AML-193 (cell line): ENCODE measurements around the gene A2M.

Source experiments
- DNase-seq, 2 experiments: peaks; one replicate each; lab custom pipeline; 2025; lab: John Stamatoyannopoulos, UW

Gene A2M

DNA sequence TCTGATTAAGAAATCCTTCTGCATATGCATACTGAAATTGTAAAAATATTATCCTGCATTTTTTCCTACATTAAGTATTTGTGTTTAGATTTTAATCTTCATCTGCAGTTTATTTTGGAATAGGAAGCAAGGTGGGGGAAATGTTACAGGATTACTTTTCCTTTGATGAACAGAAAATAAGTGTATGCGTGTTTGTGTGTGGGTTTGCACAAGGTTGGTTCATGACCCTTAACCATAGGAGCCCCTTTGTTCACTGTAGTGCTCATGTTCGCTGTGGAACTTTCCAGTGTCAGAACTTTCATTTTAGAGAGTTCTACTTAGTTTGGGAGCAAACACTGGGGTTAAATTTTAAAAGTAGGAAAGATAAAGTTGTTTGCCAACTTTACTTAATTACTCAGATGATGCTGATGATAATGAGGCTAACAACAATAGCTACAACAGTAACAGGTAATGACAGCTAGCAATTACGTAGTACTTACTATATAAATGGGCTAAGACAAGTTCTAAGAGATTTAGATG, 6.4 kb upstream of the A2M start:
- no peak for DNase-seq

DNA sequence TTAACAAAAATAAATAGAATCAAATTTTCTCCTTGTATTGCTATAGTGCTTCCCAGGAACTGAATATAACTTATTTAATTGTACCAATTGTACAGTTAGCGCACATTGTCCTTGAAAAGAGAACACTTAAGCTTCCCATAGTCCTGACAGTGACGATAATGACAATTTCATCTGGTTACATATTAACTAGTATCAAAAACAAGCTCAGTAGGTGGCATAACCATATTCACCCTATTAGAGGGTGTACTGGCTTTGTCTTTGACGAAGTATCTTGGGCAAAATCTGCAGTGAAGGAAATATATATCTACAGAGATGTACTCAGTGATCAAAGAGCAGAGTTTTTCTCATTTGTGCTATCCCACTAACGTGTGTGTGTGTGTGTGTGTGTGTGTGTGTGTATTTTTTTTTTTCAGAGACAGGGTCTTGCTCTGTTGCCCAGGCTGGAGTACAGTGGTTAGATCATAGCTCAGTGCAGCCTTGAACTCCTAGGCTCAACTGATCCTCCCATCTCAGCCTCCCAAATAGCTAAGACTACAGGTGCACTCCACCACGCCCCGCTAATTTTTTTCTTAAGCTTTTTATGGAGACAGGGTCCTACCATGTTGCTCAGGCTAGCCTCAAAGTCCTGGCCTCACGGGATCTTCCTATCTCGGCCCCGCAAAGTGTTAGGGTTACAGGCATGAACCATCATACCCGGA, 4.9 kb upstream of the A2M start:
- no peak for DNase-seq

DNA sequence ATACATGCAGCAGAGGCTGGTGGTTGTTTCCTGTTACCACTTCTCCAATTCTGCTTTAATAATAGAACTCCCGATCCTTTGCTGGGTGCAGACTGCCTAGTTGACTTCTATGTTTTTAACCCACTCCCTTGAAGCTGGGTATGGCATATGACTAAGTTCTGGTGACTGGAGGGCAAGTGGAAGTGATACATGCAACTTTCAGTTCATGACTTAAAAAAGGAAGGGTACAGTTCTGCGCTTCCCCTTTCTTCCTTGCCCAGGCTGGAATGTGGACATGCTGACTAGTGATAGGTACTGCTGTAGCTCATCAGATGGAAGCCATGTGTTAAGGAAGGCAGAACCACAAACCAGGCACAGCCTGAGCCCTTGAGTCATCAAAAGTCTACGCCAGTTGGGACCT, 2.4 kb upstream of the A2M start:
- DNase-seq, result peak; percentile 85 to 92

DNA sequence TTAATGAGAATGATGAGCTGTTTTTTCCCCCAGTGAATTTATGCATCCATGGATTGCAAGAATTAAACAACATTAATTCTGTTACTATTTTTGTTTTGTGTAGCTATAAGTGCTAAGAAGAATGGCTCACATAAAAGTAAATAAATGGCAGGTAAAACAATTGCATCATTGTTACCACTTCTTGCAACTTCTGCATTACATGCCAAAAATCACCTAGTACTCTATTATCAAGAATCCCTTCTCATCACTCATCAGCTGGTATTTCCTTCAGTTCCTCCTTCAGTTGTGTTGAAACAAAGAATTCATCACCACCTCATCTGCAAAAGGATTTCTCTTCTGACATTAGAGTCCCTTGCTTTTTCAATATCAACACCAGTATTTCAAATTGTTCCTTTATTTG, 773 bp downstream of the A2M start:
- DNase-seq, result no peak

DNA sequence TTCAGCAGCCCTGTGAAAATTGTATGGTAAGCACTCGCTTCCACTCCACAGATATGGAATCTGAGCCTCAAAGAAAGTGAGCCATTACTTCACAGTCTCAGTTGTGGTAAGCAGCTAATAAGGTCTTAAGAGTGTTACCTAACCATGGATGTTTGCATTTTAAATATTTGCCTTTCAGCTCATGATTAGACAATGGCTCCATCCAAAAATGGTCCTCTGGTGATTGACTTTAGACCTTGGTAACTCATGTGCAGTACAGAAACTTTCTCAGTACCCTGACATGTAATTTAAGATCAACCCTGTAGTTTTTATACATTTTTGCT, 1.8 kb downstream of the A2M start:
- no peak for DNase-seq

DNA sequence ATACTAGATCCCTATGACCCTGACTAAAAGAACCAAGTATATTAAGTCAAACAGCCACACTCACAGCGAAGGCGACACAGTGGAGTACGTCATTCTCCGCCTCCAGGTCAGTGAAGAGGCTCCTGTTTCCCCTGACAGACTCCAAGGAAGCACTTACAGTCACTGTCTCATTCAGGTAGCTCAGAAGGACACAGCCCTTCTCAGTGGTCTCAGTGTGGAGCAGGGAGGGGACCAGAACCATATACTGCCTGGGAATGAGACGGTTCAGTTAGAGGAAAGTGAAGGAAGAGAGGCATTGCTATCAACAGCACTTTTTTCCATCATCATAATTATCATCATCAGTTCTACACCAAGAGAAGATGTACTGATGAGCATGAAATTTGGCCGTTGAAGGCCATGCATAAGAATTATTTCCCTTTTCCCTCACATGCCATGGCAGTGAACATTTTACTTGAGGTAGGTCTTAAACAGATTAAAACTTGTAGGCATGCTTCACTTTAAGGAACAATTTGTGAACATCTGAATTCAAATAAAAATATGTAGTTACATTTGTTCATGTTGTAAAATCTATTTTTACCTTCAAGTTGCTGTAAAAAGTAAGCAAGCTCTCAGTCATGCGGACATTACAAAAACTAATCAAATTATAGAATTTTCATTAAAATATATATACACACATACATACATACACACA, 2.3 kb downstream of the A2M start:
- no peak for DNase-seq

DNA sequence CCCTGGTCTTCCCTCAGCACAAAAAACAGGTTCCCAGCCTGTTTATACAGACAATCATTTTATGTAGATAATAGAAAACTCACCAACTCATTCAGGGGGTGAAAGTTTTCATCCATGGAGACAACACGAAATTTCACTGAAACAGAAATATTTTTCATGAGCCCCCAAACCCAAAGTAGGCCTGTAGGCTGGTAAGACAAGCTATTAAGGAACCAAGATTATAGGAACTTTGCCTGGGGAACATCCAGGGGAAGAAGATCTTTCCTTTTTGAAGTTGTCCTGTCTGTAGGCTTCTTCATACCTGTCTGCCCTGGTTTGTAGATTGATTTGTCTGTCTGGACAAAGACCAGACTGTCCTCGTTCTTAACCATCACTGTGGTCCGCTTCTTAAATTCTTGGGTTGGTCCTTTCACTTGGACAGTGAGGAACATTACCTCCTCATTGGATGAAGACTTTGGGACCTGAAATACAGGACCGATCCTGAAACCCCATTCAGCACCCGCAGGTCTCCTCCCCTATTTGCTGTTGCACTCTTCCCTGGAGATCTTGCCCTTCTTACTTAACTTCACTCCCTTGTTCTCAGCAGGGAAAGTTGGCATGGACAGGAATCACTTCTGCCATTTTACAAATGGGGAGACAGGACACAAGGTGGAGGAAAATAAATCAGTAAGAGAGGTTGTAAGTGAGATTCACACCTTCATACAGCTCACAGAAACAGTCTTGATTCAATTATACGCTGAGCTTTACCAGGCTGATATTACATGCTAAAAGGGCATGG, 3.5 kb downstream of the A2M start:
- DNase-seq, result no peak

DNA sequence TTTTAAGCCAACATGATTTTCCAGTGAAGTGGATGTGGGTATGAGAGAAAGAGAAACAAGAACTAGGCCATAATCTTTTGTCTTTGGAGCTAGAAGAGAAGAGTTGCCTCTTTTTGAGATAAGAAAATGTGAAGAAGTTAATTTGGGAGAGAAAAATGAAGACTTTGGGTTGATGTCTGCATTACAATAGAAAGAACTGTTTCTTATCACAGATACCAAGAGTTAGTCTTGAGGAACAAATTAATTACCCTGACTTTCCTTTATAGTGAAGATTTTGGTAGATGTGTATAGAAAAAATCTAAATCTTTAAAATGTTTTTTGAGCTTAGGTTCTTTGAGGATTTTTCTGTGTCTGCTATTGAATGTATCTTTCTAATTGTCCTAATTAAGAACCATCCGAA, 4.2 kb downstream of the A2M start:
- no peak for DNase-seq

DNA sequence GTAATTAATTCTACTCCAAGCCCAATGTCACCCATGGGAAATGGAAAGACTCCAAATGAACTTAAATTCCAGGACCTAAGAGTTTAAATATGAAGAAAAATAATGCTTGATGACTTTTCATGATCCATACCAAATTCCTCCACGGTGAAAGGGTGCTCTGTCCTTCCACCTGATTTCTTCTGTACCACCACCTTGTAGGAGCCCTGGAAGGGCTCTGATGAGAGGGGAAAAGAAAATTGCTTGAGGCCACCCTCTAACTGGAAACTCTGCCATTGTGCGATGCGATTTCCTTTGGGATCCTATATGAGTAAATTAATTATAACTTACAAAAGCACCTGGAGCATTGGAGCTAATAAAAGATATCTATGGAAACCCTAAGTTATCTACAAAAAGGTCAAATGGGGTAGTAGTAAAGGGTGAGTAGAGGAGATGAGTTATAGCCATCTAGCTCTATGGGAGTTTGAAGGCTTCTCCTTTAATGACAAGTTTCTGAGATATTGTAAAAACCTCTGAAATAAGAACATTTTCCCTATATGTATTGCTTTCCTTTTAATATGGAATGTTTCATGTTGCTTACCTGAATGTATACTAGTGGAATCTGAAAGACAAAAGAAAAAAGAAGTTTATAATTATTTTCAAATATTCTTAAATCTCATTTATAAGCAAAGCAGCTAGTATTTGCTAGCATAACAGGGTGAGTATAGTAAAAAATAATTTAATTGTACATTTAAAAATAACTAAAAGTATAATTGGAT, 5.8 kb downstream of the A2M start:
- DNase-seq, result no peak

DNA sequence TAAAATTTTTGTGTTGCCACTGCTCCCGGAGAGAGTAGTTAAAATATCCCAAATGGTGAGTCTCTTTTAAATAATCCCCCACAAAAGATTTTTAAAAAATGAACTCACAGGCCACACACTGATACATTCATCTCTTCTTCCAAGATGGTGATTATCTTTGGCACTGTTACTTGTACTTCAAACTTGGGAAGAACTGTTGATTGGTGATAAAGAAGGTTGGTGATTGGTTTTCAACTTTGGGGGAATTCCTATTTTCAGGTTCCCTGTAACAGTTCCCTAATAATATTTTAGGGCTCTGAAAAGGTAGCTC, 6.6 kb downstream of the A2M start:
- no peak for DNase-seq

DNA sequence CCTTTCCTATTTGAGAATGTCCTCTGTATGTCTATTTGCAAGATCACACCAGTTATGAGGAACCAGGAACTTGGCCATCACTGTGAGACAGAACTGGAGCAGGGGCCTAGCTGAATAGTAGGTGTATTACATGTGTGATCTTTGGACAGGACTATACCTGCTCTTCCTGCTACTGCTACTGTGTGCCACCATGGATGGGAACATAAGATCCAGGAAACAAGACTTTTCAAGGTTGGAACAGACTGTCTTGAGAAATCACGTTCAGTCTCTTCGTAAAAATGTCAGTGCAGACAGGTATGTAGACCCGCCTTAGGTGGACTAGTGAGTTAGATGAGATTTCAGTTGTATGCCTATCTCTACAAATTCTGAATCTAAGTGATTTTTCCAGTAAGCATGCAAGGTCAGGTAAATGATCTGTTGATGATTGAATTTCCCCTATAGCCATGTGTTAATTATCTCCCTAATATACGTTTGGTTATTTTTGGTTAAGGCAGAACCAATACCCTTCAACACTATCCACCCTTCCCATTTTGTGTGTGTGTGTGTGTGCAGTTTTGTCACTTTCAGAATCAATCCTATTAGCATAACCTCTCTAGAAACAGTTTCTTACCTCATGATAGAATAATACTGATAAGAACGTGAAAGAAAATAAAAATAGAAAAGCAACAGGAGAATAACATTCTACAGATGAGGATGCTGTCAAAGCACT, 7.1 kb downstream of the A2M start:
- no peak for DNase-seq

DNA sequence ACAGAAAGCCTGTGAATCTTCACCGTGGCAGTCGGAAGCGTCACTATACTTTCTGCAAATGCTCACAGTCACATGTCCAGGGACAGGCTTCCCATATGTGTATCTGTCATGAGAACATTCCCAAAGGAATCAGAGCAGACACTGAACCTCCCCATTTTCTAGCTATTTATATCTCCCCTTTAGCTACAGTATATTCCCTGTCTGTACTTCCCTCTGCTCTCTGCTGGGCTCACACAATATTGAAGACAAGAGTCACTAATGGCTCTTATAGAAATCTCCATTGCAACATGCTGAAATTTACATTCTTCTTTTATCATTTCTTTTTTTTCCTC, 8.2 kb downstream of the A2M start:
- DNase-seq, result no peak

DNA sequence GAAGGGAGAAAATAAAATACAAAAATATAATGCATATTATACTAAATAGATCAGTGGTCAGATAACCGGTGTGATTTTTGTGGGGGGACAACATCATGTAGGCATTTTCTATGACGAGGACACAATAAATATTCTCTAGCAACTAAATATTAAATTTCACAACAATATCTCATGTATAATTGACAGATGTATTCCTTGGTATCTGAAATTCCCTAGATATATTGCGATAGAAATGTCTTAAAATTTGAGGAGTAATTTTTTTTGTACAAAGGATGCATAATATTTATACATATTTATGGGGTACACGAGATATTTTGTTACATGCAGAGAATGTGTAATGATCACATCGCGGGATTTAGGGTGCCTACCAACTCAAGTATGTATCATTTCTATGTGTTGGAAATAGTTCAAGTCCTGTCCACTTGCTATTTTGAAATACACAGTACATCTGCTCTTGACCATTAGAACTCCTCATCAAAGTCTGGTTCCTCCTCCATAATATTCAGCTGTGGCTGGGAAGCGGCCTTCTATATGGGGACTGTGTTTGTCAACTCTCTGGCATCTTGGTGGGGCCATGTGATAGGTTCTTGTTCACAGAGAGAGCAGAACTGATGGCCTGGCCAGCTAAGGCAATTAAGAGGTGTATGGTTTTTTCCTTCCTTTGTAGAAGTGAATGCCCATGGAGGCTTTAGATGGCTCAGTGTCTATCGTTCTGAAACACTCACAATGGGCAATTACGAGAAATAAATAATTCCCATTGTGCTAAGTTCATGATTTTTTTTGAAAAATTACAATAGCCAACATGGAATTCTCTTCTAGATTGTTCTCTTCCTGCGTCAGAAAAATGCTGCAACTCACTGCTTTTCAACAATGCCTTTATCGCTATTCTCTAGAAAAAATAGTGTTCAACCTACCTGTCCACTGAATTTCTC, 8.8 kb downstream of the A2M start:
- DNase-seq, result no peak

DNA sequence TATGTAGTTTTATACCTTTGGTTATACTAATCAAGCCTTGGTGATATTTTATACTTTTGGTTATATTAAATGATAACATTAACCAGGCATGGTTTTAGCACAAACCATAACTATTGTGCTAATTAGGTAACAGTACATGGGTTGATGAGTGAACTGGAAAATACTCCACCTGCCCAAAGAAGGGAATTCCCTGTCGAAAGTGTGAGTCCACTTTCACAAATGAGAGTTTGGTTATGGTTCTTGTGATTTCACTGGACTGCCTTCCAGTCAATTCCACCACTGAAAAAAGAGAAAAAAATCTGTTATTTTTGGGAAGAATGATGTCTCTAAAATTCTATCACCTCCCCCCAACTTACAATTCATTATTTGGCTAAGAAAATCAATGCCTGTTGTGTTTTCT, 9.7 kb downstream of the A2M start:
- DNase-seq, result no peak

DNA sequence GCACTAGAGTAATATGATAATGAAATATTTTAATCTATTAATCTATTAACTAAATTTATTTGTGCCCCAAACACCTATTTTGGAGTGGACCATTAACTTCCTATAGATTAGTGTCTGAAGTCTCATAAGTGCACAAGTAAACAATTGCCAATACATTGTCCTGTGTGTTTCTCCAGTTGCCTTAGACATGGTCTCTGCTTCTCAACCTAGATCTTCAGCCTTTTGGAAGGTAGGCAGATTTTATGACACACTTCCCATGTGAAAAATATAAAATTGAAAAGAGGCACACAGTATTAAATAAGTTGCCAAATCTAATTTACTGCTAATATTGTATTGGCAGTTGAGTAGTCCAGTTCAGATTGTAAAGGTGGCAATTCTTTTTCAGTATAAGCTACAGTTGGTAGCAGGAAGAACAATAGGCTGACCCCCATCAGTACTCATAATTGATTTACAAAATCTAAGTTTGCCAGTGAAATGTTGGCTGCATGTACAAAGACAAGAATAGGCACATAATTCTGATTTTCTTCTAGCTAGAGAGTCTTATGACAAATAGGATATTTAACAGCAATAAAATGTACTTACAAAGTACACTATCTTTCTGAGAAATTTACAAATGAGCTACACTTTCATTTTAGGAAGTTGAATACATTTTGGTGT, 10.8 kb downstream of the A2M start:
- no peak for DNase-seq

DNA sequence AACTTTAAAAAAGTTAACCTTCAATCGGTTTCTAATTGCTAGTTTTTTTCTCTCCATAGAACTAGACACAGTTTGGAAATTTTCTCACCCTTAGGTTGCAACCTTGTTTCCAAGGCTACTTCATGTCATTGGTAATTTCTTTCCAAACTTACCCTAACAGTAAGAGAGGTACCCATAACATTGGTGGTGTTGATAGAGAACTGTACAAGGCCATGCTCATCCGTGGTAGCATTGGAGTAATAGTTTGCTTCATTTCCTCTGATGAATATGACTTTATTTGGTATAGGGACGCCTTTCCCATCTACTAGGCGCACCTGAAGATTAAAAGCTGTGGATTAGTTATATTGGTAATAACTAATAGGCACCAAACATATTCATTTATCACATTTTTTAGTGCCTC, 11.6 kb downstream of the A2M start:
- DNase-seq, result no peak

DNA sequence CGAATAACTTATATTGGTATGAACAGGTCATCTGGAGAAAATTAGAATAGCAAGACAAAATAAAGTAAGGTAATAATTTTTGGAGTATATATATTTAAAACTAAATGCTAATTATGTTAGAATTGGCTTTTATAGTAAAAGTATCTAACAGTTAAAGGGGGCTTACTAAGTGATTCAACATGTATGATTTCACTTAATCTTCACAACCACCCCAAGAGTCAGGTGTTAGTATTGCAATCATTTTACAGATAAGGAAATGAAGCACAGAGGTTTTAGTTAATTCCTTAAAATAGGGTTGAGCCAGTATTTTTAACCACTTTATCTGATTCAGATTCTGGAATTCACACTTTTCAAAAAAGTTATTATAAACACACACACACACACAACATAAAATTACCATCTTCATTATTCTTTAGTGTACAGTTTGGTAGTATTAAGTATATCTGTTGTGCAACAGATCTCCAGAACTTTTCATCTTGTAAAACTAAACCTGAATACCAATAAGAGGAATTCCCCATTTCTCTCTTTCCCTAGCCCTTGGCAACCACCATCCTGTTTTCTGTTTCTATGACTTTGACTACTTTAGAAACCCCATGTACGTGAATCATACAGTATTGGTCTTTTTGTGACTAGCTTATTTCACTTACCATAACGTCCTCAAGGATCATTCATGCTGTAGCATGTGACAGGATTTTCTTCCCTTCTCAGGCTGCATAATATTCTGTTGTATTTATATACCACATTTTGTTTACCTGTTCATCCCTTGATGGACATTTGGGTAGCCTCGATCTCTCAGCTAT, 12.5 kb downstream of the A2M start:
- DNase-seq, result no peak

DNA sequence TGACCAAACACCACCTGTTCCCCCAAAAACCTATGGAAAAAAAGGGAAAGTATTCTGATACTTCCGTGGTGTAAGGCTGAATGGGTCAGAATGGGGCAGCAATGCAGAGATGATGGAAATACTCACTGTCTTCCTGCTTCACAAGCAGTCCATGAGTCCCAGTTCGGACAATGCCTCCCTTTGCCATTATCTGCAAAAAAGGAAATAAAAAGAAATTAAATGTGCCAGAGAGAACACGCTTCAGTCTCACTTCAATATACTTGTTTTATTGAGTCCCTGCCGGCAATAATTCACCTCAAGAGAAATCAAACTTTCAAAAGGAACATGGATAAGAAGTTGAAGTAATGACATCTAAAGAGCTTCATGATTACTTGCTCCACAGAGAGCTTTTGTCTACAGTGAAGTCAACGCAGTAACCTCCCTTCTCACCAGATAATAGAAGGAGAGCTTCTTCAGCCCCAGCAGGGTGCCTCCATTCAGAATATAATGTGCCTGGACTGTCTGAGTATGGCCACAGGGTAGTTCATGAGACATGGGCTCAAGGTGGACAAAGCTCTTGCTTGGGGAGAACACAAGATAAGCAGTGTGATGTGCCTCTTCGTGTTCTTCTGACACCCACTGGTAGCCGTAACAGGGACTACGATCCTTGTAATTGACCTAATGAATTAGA, 14.6 kb downstream of the A2M start:
- no peak for DNase-seq

DNA sequence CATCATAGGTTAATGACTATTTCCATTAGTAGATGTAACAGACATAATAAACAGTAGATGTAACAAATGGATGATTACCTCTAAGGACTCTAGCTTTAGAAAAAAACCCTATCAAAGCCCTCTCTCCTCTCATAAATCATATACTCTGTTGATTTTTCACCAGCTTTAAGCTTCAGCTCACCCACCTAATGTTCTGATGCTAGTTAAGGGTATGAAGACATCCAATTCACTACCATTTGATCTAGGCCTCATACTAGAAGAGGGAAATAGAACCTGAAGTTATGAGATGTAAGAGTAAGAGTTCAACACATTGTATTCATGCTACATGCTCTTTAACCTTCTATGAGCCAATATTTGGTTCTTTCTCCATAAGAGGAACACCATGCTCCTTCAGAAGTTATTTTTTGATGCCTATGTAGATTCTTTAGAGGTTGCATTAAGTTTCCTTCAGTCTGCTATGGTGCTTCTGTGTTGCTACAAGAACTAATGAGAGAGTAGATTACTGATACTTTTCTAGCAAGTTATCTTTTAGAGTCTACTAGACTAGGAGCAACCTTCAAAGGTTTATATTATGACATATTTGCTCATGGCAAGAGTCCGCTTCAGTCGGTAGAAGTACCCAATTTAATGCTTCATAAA, 16.0 kb downstream of the A2M start:
- DNase-seq, result no peak
